ENCODE measurements around the gene WDR88. TPM values are rescaled to one million over a fixed set of nuclear protein-coding genes. Genes with fewer than 3 reads are reported as not detected.

WDR88 gene
- polyA plus RNA-seq, 1 donor from 2014 or later: 0.35 TPM

- no peak for TF ChIP-seq POLR2AphosphoS5 (IDR thresholded peaks at IDR 0.05)
- TF ChIP-seq, protein P1, sequence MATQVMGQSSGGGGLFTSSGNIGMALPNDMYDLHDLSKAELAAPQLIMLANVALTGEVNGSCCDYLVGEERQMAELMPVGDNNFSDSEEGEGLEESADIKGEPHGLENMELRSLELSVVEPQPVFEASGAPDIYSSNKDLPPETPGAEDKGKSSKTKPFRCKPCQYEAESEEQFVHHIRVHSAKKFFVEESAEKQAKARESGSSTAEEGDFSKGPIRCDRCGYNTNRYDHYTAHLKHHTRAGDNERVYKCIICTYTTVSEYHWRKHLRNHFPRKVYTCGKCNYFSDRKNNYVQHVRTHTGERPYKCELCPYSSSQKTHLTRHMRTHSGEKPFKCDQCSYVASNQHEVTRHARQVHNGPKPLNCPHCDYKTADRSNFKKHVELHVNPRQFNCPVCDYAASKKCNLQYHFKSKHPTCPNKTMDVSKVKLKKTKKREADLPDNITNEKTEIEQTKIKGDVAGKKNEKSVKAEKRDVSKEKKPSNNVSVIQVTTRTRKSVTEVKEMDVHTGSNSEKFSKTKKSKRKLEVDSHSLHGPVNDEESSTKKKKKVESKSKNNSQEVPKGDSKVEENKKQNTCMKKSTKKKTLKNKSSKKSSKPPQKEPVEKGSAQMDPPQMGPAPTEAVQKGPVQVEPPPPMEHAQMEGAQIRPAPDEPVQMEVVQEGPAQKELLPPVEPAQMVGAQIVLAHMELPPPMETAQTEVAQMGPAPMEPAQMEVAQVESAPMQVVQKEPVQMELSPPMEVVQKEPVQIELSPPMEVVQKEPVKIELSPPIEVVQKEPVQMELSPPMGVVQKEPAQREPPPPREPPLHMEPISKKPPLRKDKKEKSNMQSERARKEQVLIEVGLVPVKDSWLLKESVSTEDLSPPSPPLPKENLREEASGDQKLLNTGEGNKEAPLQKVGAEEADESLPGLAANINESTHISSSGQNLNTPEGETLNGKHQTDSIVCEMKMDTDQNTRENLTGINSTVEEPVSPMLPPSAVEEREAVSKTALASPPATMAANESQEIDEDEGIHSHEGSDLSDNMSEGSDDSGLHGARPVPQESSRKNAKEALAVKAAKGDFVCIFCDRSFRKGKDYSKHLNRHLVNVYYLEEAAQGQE (IDR thresholded peaks at IDR 0.05; ENCODE audit: borderline replicate concordance): no peak
- TF ChIP-seq MXI1 (conservative IDR thresholded peaks at IDR 0.05; ENCODE audit: poor library complexity, severe bottlenecking): no peak
- no peak for TF ChIP-seq CTCF (IDR thresholded peaks at IDR 0.05; ENCODE audit: poor library complexity, severe bottlenecking)
- TF ChIP-seq TAF1 (IDR thresholded peaks at IDR 0.05; ENCODE audit: low read depth): no peak
- TF ChIP-seq RAD21 (conservative IDR thresholded peaks at IDR 0.05): no peak
- no peak for TF ChIP-seq EZH2 (IDR thresholded peaks at IDR 0.05; ENCODE audit: borderline replicate concordance, insufficient read depth, low read length, poor library complexity, severe bottlenecking)
- no peak for TF ChIP-seq EP300 (conservative IDR thresholded peaks at IDR 0.05; ENCODE audit: poor library complexity, severe bottlenecking)
- no peak for TF ChIP-seq SMC3 (conservative IDR thresholded peaks at IDR 0.05; ENCODE audit: poor library complexity)
- Histone ChIP-seq H3K9me2 (ENCODE audit: insufficient read depth, low read length) (no peaks in the 10 kb centered on the region), H3K4me3 (ENCODE audit: low read length) (no peak overlapping the region), H3K27ac (ENCODE audit: low read length) (no peak overlapping the region), H3K9me3 (ENCODE audit: low read length) (no peaks in the 10 kb centered on the region), H3K9ac (ENCODE audit: low read length) (no peak overlapping the region), H3K27me3 (ENCODE audit: insufficient read depth, low read depth, low read length) (no peaks in the 10 kb centered on the region), H3K36me3 (ENCODE audit: insufficient read depth, low read length) (no peaks in the 10 kb centered on the region), H4K20me1 (ENCODE audit: insufficient read depth) (peaks cover 4% of the 10 kb centered on the region), H2AFZ (ENCODE audit: low read depth, low read length) (no peak overlapping the region), H3K79me2 (replicated peaks; ENCODE audit: insufficient read depth, low read length) (peaks cover 5% of the 10 kb centered on the region), H3K4me2 (ENCODE audit: low read length) (no peak overlapping the region), H3F3A (ENCODE audit: insufficient read depth, low read length, poor library complexity, severe bottlenecking) (no peaks in the 10 kb centered on the region)
Observed at GRCh38 chr19:33086955-33087354, 45.0 kb upstream of the WDR88 start.

- Histone ChIP-seq H3K4me3 (ENCODE audit: low read length) (no peak overlapping the region), H3K79me2 (replicated peaks; ENCODE audit: insufficient read depth, low read length) (no peaks in the 10 kb centered on the region), H3K9me2 (ENCODE audit: insufficient read depth, low read length) (no peaks in the 10 kb centered on the region), H3K27me3 (ENCODE audit: insufficient read depth, low read depth, low read length) (no peaks in the 10 kb centered on the region), H3K9me3 (ENCODE audit: low read length) (no peaks in the 10 kb centered on the region), H3K36me3 (ENCODE audit: insufficient read depth, low read length) (no peaks in the 10 kb centered on the region), H4K20me1 (ENCODE audit: insufficient read depth) (peaks cover 4% of the 10 kb centered on the region), H3K27ac (ENCODE audit: low read length) (no peak overlapping the region), H2AFZ (ENCODE audit: low read depth, low read length) (no peak overlapping the region), H3K9ac (ENCODE audit: low read length) (no peak overlapping the region), H3K4me2 (ENCODE audit: low read length) (no peak overlapping the region), H3F3A (ENCODE audit: insufficient read depth, low read length, poor library complexity, severe bottlenecking) (no peaks in the 10 kb centered on the region)
- TF ChIP-seq TAF1 (IDR thresholded peaks at IDR 0.05; ENCODE audit: low read depth) (no peak), MXI1 (conservative IDR thresholded peaks at IDR 0.05; ENCODE audit: poor library complexity, severe bottlenecking) (no peak), EP300 (conservative IDR thresholded peaks at IDR 0.05; ENCODE audit: poor library complexity, severe bottlenecking) (no peak), EZH2 (IDR thresholded peaks at IDR 0.05; ENCODE audit: borderline replicate concordance, insufficient read depth, low read length, poor library complexity, severe bottlenecking) (no peak), CTCF (IDR thresholded peaks at IDR 0.05; ENCODE audit: poor library complexity, severe bottlenecking) (no peak), RAD21 (conservative IDR thresholded peaks at IDR 0.05) (no peak), POLR2AphosphoS5 (IDR thresholded peaks at IDR 0.05) (no peak), SMC3 (conservative IDR thresholded peaks at IDR 0.05; ENCODE audit: poor library complexity) (no peak)
- TF ChIP-seq, protein P1 (IDR thresholded peaks at IDR 0.05; ENCODE audit: borderline replicate concordance): no peak
Observed at GRCh38 chr19:33089010-33089409, 42.9 kb upstream of the WDR88 start.
